HepG2 (cell line): ENCODE measurements around the gene HOTAIR. TPM values are rescaled to one million over a fixed set of nuclear protein-coding genes. Genes with fewer than 3 reads are reported as not detected.

ENCODE experiments used
- ATAC-seq: fragments of 200-7000 bp; cut with Tn5 transposase; 3 replicates; pipeline ENCODE4 v1.9.1; 2020; ENCODE audit warnings: mild to moderate bottlenecking, moderate library complexity
- BruUV-seq: library from RNA; stranded (reverse); fragments of 400-500 nt; replicated peaks from 2 replicates; lab custom pipeline; 2021; lab: Mats Ljungman, UMichigan
- CTCF ChIA-PET: fragments of 300-600 bp; formaldehyde crosslinking; extraction: SDS; loops from one replicate; lab custom pipeline; 2021; ENCODE audit warnings: low total read pairs, inconsistent platforms, low intra/inter-chr PET ratio; lab: Yijun Ruan, JAX
- POLR2A ChIA-PET: fragments of 350-600 bp; sonication (Branson Sonifier 250); formaldehyde crosslinking; loops from one replicate; lab custom pipeline; 2020; ENCODE audit warnings: antibody characterized with exemption, inconsistent platforms; lab: Yijun Ruan, JAX
- DNase-seq: peaks from one replicate; pipeline ENCODE4 v3.0.0-alpha.2; 2015; ENCODE audit warnings: low spot score
- FAIRE-seq: peaks from 3 replicates; lab custom pipeline; 2011; peaks lifted over from hg19 to GRCh38; lab: Jason Lieb, UNC
- H2AFZ ChIP-seq: one replicate; pipeline ENCODE4 v1.6.1; 2011; ENCODE audit warnings: low read length, inconsistent platforms
- H3K27ac ChIP-seq: fragments of 300-600 bp; 3 replicates; pipeline ENCODE4 v1.8.0; 2011; ENCODE audit warnings: mixed run types, mild to moderate bottlenecking, mixed read lengths, low read length, inconsistent platforms; ENCODE audit not compliant: insufficient read depth; ENCODE audit errors: extremely low read length
- H3K27me3 ChIP-seq, 2 experiments: fragments of 200-600 bp in 1 of 2; 2 replicates in 1 of 2; 3 replicates in 1 of 2; pipeline versions ENCODE4 v1.6.0 to v1.8.0; 2011; ENCODE audit warnings: low read length in 2 of 2, mild to moderate bottlenecking in 2 of 2, moderate library complexity in 2 of 2, inconsistent platforms in 1 of 2; ENCODE audit not compliant: insufficient read depth in 2 of 2, control insufficient read depth in 1 of 2
- H3K36me3 ChIP-seq, 2 experiments: fragments of 200-600 bp in 1 of 2; replicated peaks in 1 of 2; 2 replicates in 1 of 2; 3 replicates in 1 of 2; pipeline versions ENCODE4 v1.5.1 to v1.8.0; 2011; ENCODE audit warnings: low read length in 2 of 2, inconsistent platforms in 1 of 2; ENCODE audit not compliant: insufficient read depth in 2 of 2, control insufficient read depth in 1 of 2
- H3K4me1 ChIP-seq: 2 replicates; pipeline ENCODE4 v1.5.1; 2012; ENCODE audit warnings: low read length, inconsistent platforms; ENCODE audit not compliant: insufficient read depth
- H3K4me2 ChIP-seq: 2 replicates; pipeline ENCODE4 v1.6.0; 2011; ENCODE audit warnings: low read depth, low read length, inconsistent platforms
- H3K4me3 ChIP-seq, 3 experiments: fragments of 200-600 bp in 1 of 3; sonication (generic), shearing (Covaris generic) in 1 of 3; replicated peaks in 1 of 3; 2 replicates each; pipeline ENCODE4 v1.5.1; 2011 to 2016; ENCODE audit warnings: low read length in 3 of 3, inconsistent platforms in 2 of 3, low read depth in 2 of 3, mild to moderate bottlenecking in 2 of 3, control low read depth in 1 of 3, mixed read lengths in 1 of 3; ENCODE audit not compliant: insufficient read depth in 1 of 3
- H3K79me2 ChIP-seq: one replicate; pipeline ENCODE4 v1.6.1; 2011; ENCODE audit warnings: low read length, inconsistent platforms; ENCODE audit not compliant: insufficient read depth
- H3K9ac ChIP-seq: 2 replicates; pipeline ENCODE4 v1.6.0; 2011; ENCODE audit warnings: mild to moderate bottlenecking, low read depth, low read length, inconsistent platforms; ENCODE audit not compliant: insufficient read depth
- H3K9me3 ChIP-seq: 2 replicates; pipeline ENCODE4 v1.5.1; 2012; ENCODE audit warnings: mild to moderate bottlenecking, low read length
- H4K20me1 ChIP-seq: 2 replicates; pipeline ENCODE4 v1.6.0; 2011; ENCODE audit warnings: inconsistent platforms, mild to moderate bottlenecking, low read length, moderate library complexity; ENCODE audit not compliant: insufficient read depth
- ARID2 ChIP-seq: sonication (generic); formaldehyde crosslinking; IDR thresholded peaks from 2 replicates; pipeline ENCODE4 v1.8.1; 2022; ENCODE audit warnings: mild to moderate bottlenecking, missing genetic modification reagents, borderline replicate concordance
- CHD2 ChIP-seq: IDR thresholded peaks from 2 replicates; pipeline ENCODE4 v1.6.1; 2011; ENCODE audit warnings: low read depth, low read length, improper control_type of control experiment
- NR2C2 ChIP-seq: sonication (generic); formaldehyde crosslinking; IDR thresholded peaks from 2 replicates; pipeline ENCODE4 v1.4.0; 2020; ENCODE audit warnings: missing genetic modification reagents, mild to moderate bottlenecking, moderate library complexity, borderline replicate concordance
- SRSF4 ChIP-seq: fragments of 200-400 bp; formaldehyde crosslinking; IDR thresholded peaks from one replicate; pipeline ENCODE4 v1.6.1; 2018; ENCODE audit warnings: mild to moderate bottlenecking, low read depth, low read length, moderate library complexity; ENCODE audit not compliant: poor library complexity, severe bottlenecking
- TIGD3 ChIP-seq: sonication (generic); formaldehyde crosslinking; IDR thresholded peaks from 2 replicates; pipeline ENCODE4 v1.5.1; 2020; ENCODE audit warnings: mild to moderate bottlenecking, missing genetic modification reagents, borderline replicate concordance
- UBTF ChIP-seq: sonication (generic); formaldehyde crosslinking; IDR thresholded peaks from 2 replicates; pipeline ENCODE4 v1.4.0; 2020; ENCODE audit warnings: mild to moderate bottlenecking, missing genetic modification reagents
- ZNF274 ChIP-seq: sonication (generic); formaldehyde crosslinking; IDR thresholded peaks from 2 replicates; pipeline ENCODE4 v1.5.1; 2020; ENCODE audit warnings: mild to moderate bottlenecking, missing genetic modification reagents
- ZNF431 ChIP-seq: sonication (generic); formaldehyde crosslinking; IDR thresholded peaks from 2 replicates; pipeline ENCODE4 v1.9.0; 2022; ENCODE audit warnings: missing genetic modification reagents, low read depth, mild to moderate bottlenecking, borderline replicate concordance
- ZNF7 ChIP-seq: IDR thresholded peaks from 2 replicates; pipeline ENCODE4 v1.6.1; 2016; ENCODE audit warnings: missing biosample characterization, missing genetic modification reagents
- ZNF781 ChIP-seq: sonication (generic); formaldehyde crosslinking; IDR thresholded peaks from 2 replicates; pipeline ENCODE4 v1.5.1; 2020; ENCODE audit warnings: borderline replicate concordance, mild to moderate bottlenecking, missing genetic modification reagents; ENCODE audit errors: not compliant biosample characterization
- ZNF839 ChIP-seq: sonication (generic); formaldehyde crosslinking; IDR thresholded peaks from 2 replicates; pipeline ENCODE4 v1.4.0; 2020; ENCODE audit warnings: missing genetic modification reagents, mild to moderate bottlenecking, borderline replicate concordance
- ZSCAN25 ChIP-seq: sonication (generic); formaldehyde crosslinking; IDR thresholded peaks from 2 replicates; pipeline ENCODE4 v1.8.0; 2022; ENCODE audit warnings: mild to moderate bottlenecking, missing genetic modification reagents
- WGBS: methylation state at CpG from one replicate; pipeline ENCODE4 v1.1.6; 2017; ENCODE audit warnings: low lambda C conversion rate; 5-methylcytosine and 5-hydroxymethylcytosine counted together
- in situ Hi-C: cut with HindIII; loops from 2 replicates; pipeline ENCODE4 v1.10.0; 2017; ENCODE audit warnings: low pct_unique_long_range_greater_than_20kb; ENCODE audit not compliant: extremely low pct_ligation_motif_present
- intact Hi-C: fragments of 100-400 bp; cut with micrococcal nuclease; formaldehyde crosslinking; loops from one replicate; pipeline ENCODE4 v1.10.0; 2022; ENCODE audit not compliant: unreplicated experiment
- polyA plus RNA-seq, 8 experiments: library from polyadenylated mRNA; depleted of rRNA in 3 of 8; stranded (reverse) in 7 of 8; unstranded in 1 of 8; fragments of >200 nt; fragmentation: Illumina TruSeq in 4 of 8; extraction: Trizol in 4 of 8; gene quantifications; 2 replicates each; pipeline versions ENCODE4 v1.2.1 to v1.2.3, GENCODE V29; 2011 to 2016; ENCODE audit warnings: low read depth in 4 of 8, missing spikeins in 1 of 8, mixed read lengths in 1 of 8; ENCODE audit not compliant: insufficient read depth in 1 of 8
- total RNA-seq, 5 experiments: library from RNA; depleted of rRNA; stranded (reverse); fragments of >200 nt; fragmentation: Illumina TruSeq; extraction: Trizol; gene quantifications; 2 replicates each; pipeline ENCODE4 v1.2.3, GENCODE V29; 2016; ENCODE audit warnings: low read depth in 1 of 5
- TF ChIP-seq, protein P1 (sequence below): sonication (generic); formaldehyde crosslinking; conservative IDR thresholded peaks from 2 replicates; pipeline ENCODE4 v1.4.0; 2020; ENCODE audit warnings: missing genetic modification reagents

Gene HOTAIR
- total and polyA plus RNA-seq, 2 of the 13 experiments (the other 11 are each of a cell fraction or from before 2014, with no cell fraction given): not detected

DNA sequence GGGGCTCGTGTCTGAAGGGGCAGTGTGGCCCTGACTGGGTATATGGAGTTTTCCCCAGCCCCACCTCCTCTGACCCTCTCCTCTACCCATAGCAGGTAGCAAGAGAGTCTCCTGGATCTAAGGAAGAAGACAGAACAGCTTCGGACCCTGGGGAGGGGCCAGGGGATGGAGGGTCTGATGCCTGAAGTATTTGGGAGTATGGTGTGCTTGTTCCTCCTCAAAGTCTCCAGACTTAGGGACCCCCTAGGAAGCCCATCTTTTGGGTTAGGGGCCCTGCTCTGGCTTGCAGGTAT lies 33.5 kb upstream of the HOTAIR start:
- BruUV-seq: no TSS peak
- Histone ChIP-seq H3K4me1 (peaks cover 30% of the 10 kb centered on the region), H2AFZ (no peak overlapping the region), H3K27me3 (peaks cover 28 to 87% of the 10 kb centered on the region in 2 experiments), H3K4me2 (no peak overlapping the region), H3K9ac (no peak overlapping the region), H3K27ac (no peak overlapping the region), H3K9me3 (no peaks in the 10 kb centered on the region), H3K4me3 (no peak overlapping the region), H3K36me3 (no peaks in the 10 kb centered on the region), H4K20me1 (no peaks in the 10 kb centered on the region), H3K79me2 (no peaks in the 10 kb centered on the region)
- DNase-seq (no peak), FAIRE-seq (no peak), ATAC-seq (no peak)
- in situ Hi-C loops (no loop called here), intact Hi-C loops (loop anchor here (10.0 kb wide), 1 partner anchor 357 kb away; the partner anchor contains the start of gene GPR84)
- ChIA-PET POLR2A (interaction anchor here (1.0 kb wide), 1 partner anchor 272 kb away, joined by 3 read pairs; the partner anchor contains the start of genes CBX5 and HNRNPA1), CTCF (interaction anchor here (0.8 kb wide), 1 partner anchor 183 kb away, joined by 3 read pairs; no protein-coding TSS in a partner anchor)
- TF ChIP-seq SRSF4: no peak
- TF ChIP-seq ZSCAN25 (CRISPR knock-in tag): no peak
- TF ChIP-seq UBTF: no peak
- no peak for TF ChIP-seq ARID2 (CRISPR knock-in tag)
- TF ChIP-seq ZNF7 (CRISPR knock-in tag): no peak
- no peak for TF ChIP-seq ZNF839 (CRISPR knock-in tag)
- no peak for TF ChIP-seq TIGD3
- no peak for TF ChIP-seq ZNF431
- TF ChIP-seq NR2C2 (CRISPR knock-in tag): no peak
- TF ChIP-seq CHD2: no peak
- no peak for TF ChIP-seq ZNF781
- no peak for TF ChIP-seq ZNF274 (CRISPR knock-in tag)
- TF ChIP-seq, protein P1, sequence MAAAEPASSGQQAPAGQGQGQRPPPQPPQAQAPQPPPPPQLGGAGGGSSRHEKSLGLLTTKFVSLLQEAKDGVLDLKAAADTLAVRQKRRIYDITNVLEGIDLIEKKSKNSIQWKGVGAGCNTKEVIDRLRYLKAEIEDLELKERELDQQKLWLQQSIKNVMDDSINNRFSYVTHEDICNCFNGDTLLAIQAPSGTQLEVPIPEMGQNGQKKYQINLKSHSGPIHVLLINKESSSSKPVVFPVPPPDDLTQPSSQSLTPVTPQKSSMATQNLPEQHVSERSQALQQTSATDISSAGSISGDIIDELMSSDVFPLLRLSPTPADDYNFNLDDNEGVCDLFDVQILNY (CRISPR knock-in tag): no peak
- WGBS: 0% methylated on average over 2 of the region's 2 CpGs
